OCI-LY7 (cell line): ENCODE results near the gene MCCC1. TPM values are rescaled to one million over a fixed set of nuclear protein-coding genes. Genes with fewer than 3 reads are reported as not detected.

ENCODE experiments used
- BruUV-seq: library from RNA; stranded (reverse); fragments of 400-500 nt; replicated peaks from 2 replicates; lab custom pipeline; 2021; lab: Mats Ljungman, UMichigan
- CTCF ChIA-PET: fragments of 300-600 bp; sonication (Branson Sonifier 250); formaldehyde crosslinking; loops from one replicate; lab custom pipeline; 2022; ENCODE audit warnings: antibody characterized with exemption; ENCODE audit not compliant: unreplicated experiment; lab: Charles Lee
- POLR2A ChIA-PET: fragments of 300-600 bp; sonication (Branson Sonifier 250); formaldehyde crosslinking; loops from one replicate; lab custom pipeline; 2022; ENCODE audit warnings: antibody characterized with exemption; lab: Charles Lee
- DNase-seq: peaks from one replicate; pipeline ENCODE4 v3.0.0-alpha.2; 2015; ENCODE audit warnings: low spot score
- H2AFZ ChIP-seq: fragments of 200-600 bp; sonication (generic), shearing (Covaris generic); 2 replicates; pipeline ENCODE4 v1.6.1; 2014; ENCODE audit warnings: mild to moderate bottlenecking, antibody characterized with exemption, low read length, moderate library complexity
- H3K27ac ChIP-seq: fragments of 200-600 bp; sonication (generic); 2 replicates; pipeline ENCODE4 v1.5.1; 2014; ENCODE audit warnings: mixed run types, low read depth, mild to moderate bottlenecking, moderate library complexity, low read length, inconsistent platforms; ENCODE audit not compliant: poor library complexity, severe bottlenecking
- H3K36me3 ChIP-seq: fragments of 200-600 bp; sonication (generic); 2 replicates; pipeline ENCODE4 v1.6.1; 2014; ENCODE audit warnings: mild to moderate bottlenecking, antibody characterized with exemption, low read length, moderate library complexity, mixed read lengths; ENCODE audit not compliant: insufficient read depth
- H3K4me1 ChIP-seq: fragments of 200-600 bp; sonication (generic); 2 replicates; pipeline ENCODE4 v1.5.1; 2014; ENCODE audit warnings: mild to moderate bottlenecking, low read length; ENCODE audit not compliant: insufficient read depth, poor library complexity, severe bottlenecking
- H3K4me2 ChIP-seq: fragments of 200-600 bp; sonication (generic); 2 replicates; pipeline ENCODE4 v1.6.1; 2014; ENCODE audit warnings: mild to moderate bottlenecking, low read length
- H3K4me3 ChIP-seq: fragments of 200-600 bp; sonication (generic); 2 replicates; pipeline ENCODE4 v1.5.1; 2014; ENCODE audit warnings: mild to moderate bottlenecking, low read depth, low read length; ENCODE audit not compliant: poor library complexity, severe bottlenecking
- H3K79me2 ChIP-seq: fragments of 200-600 bp; sonication (generic); 2 replicates; pipeline ENCODE4 v1.6.1; 2016; ENCODE audit warnings: low read depth, mild to moderate bottlenecking, low read length, moderate library complexity, mixed read lengths; ENCODE audit not compliant: insufficient read depth
- H3K9me2 ChIP-seq: fragments of 200-600 bp; sonication (generic); 2 replicates; pipeline ENCODE4 v1.6.1; 2016; ENCODE audit warnings: mild to moderate bottlenecking, low read length, mixed read lengths; ENCODE audit not compliant: insufficient read depth
- H3K9me3 ChIP-seq: fragments of 200-600 bp; sonication (generic); 2 replicates; pipeline ENCODE4 v1.6.1; 2014; ENCODE audit warnings: mild to moderate bottlenecking, mixed run types, low read length, mixed read lengths
- H4K20me1 ChIP-seq: fragments of 200-600 bp; sonication (generic); 2 replicates; pipeline ENCODE4 v1.6.1; 2014; ENCODE audit warnings: mild to moderate bottlenecking, antibody characterized with exemption, low read length, moderate library complexity, mixed read lengths; ENCODE audit not compliant: insufficient read depth
- CTCF ChIP-seq: fragments of 200-600 bp; sonication (generic); conservative IDR thresholded peaks from 2 replicates; pipeline ENCODE4 v1.5.1; 2014; ENCODE audit warnings: mild to moderate bottlenecking, antibody characterized with exemption, low read length, moderate library complexity, mixed read lengths
- EZH2phosphoT487 ChIP-seq: fragments of 200-600 bp; sonication (generic); IDR thresholded peaks from 2 replicates; pipeline ENCODE4 v1.6.1; 2018; ENCODE audit warnings: low read depth, borderline replicate concordance, mild to moderate bottlenecking, mixed run types, antibody characterized with exemption, low read length, moderate library complexity, mixed read lengths
- intact Hi-C: fragments of 100-400 bp; cut with micrococcal nuclease; formaldehyde crosslinking; loops from one replicate; pipeline ENCODE4 v1.10.0; 2022; ENCODE audit not compliant: unreplicated experiment
- total RNA-seq, 2 experiments: library from RNA; depleted of rRNA in 1 of 2; stranded (reverse); fragments of >200 nt in 1 of 2; shearing (Covaris generic) in 1 of 2; gene quantifications; 2 replicates each; pipeline ENCODE4 v1.2.3, GENCODE V29; 2014 to 2022

The MCCC1 gene
- total RNA-seq, 2 experiments from 2014 or later: 29.9 to 57.5 TPM

GRCh38 chr3:182973047-182973446 is 126.2 kb downstream of the MCCC1 start:
- Histone ChIP-seq H3K4me3 (no peak overlapping the region), H3K9me2 (no peaks in the 10 kb centered on the region), H4K20me1 (peaks cover 19% of the 10 kb centered on the region), H3K9me3 (no peaks in the 10 kb centered on the region), H3K27ac (no peak overlapping the region), H3K79me2 (peaks cover 90% of the 10 kb centered on the region), H3K4me2 (no peak overlapping the region), H3K4me1 (peaks cover 28% of the 10 kb centered on the region), H3K36me3 (no peaks in the 10 kb centered on the region), H2AFZ (no peak overlapping the region)
- ChIA-PET POLR2A (no interaction called here), CTCF (no interaction called here)
- no peak for DNase-seq
- no TSS peak for BruUV-seq
- intact Hi-C loops: loop anchor here (10.0 kb wide), 1 partner anchor 258 kb away; no protein-coding TSS in a partner anchor
- no peak for TF ChIP-seq CTCF
- no peak for TF ChIP-seq EZH2phosphoT487

GRCh38 chr3:182972387-182972786 is 126.9 kb downstream of the MCCC1 start:
- no peak overlapping the region for H3K4me2 ChIP-seq
- no peaks in the 10 kb centered on the region for H3K9me2 ChIP-seq
- H3K79me2 ChIP-seq: peaks cover 92% of the 10 kb centered on the region
- CTCF ChIA-PET: no interaction called here
- H3K4me3 ChIP-seq: no peak overlapping the region
- intact Hi-C loops: loop anchor here (10.0 kb wide), 1 partner anchor 258 kb away; no protein-coding TSS in a partner anchor
- H4K20me1 ChIP-seq: peaks cover 19% of the 10 kb centered on the region
- no peak for DNase-seq
- BruUV-seq: no TSS peak
- peaks cover 28% of the 10 kb centered on the region for H3K4me1 ChIP-seq
- H3K27ac ChIP-seq: no peak overlapping the region
- POLR2A ChIA-PET: no interaction called here
- TF ChIP-seq CTCF (no peak), EZH2phosphoT487 (no peak)
- H3K36me3 ChIP-seq: no peaks in the 10 kb centered on the region
- H2AFZ ChIP-seq: no peak overlapping the region
- no peaks in the 10 kb centered on the region for H3K9me3 ChIP-seq

GRCh38 chr3:182971637-182972036 is 127.7 kb downstream of the MCCC1 start:
- peaks cover 12% of the 10 kb centered on the region for H4K20me1 ChIP-seq
- peaks cover 26% of the 10 kb centered on the region for H3K4me1 ChIP-seq
- H3K9me2 ChIP-seq: no peaks in the 10 kb centered on the region
- no peak for DNase-seq
- H3K9me3 ChIP-seq: no peaks in the 10 kb centered on the region
- no peak overlapping the region for H3K27ac ChIP-seq
- no TSS peak for BruUV-seq
- intact Hi-C loops: loop anchor here (10.0 kb wide), 1 partner anchor 257 kb away; no protein-coding TSS in a partner anchor
- ChIA-PET CTCF (interaction anchor here (0.8 kb wide), 1 partner anchor 8 kb away, joined by 3 read pairs; no protein-coding TSS in a partner anchor), POLR2A (interaction anchor here (0.6 to 1.5 kb wide), 9 partner anchors 9 to 440 kb away, joined by 3 to 6 read pairs (median 5); partner anchors contain the start of gene DCUN1D1)
- no peak for TF ChIP-seq EZH2phosphoT487
- no peak for TF ChIP-seq CTCF
- H3K36me3 ChIP-seq: no peaks in the 10 kb centered on the region
- H3K79me2 ChIP-seq: peaks cover 92% of the 10 kb centered on the region
- H2AFZ ChIP-seq: no peak overlapping the region
- no peak overlapping the region for H3K4me3 ChIP-seq
- peak overlapping the region; percentile 6; the same call in 1 of the 2 replicates for H3K4me2 ChIP-seq
